T follicular helper cell (primary cell): ENCODE results near the gene CRISPLD2.
"Not testable (repeated sequence)": the region's sequence is repeated elsewhere in the genome, so short reads cannot be mapped to it uniquely, and the experiment has no call there.

Source experiments
- DNase-seq: peaks from one replicate; pipeline ENCODE4 v3.0.0-alpha.2; 2020; ENCODE audit warnings: low read depth

The CRISPLD2 gene

DNA sequence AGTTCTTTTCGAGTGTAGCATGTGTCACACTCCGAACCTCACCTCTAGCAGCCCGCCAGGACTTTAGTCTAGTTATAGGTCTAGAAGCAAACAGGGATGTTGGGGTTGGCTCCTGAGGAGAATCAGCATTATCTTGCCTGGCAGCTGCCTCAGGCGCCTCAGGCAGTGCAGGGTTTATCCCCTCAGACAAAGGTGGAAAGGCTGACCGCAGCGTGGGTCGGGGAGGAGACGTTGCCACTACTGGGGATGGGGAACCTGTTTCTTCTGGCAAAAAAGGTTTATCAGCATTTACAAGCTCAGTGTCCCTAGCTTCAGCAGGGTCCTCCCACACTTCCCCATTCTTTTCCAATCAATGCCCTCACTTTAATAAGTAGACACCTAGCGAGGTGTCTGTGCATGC is 40.6 kb downstream of the CRISPLD2 start:
- no peak for DNase-seq

DNA sequence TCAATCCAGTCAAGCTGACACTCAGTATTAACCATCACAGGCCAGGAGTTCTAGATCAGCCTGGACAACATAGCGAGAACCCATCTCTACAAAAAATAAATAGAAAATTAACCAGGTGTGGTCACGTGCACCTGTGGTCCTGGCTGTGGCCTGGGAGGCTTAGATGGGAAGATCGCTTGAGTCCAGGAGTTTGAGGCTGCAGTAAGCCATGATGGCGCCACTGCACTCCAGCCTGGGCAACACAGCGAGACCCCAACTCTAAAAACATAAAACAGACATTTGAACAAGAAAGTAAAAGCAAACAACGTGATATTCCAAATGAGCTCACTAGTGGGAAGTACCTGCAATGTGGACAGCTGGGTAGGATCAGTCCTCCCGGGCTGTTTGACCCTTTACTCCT is 41.9 kb downstream of the CRISPLD2 start:
- DNase-seq: no peak

DNA sequence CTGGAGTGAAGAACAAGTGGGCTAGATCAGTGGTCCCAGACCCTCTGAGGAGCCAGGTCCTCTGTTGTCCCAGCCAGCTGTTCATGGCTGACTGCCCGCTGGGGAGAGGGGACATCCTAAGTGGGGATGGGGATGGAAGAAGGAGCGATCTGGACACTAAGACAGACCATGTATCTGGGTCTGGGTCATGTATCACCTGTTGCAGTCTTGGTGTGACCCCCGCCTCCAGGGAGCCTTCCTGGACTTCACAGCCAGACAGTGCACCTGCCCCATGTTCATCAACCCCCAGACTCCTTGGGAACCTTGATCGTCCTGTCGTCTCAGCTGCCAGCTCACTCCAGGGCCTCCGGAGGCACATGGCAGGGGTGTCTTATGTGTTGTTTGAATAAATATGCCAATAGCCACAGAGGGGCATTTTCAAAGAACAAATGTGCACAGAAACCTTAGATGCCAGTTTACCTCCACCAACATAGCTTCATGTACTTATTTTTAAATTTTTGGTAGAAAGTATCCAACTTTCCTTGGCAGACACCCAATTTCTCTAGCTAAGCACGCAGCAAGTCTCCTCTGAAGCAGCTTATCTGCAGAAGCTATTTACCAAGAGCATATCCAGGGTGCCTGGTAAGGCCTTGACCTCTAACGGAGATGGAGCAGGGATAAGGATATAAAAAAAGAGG is 43.2 kb downstream of the CRISPLD2 start:
- DNase-seq: no peak

DNA sequence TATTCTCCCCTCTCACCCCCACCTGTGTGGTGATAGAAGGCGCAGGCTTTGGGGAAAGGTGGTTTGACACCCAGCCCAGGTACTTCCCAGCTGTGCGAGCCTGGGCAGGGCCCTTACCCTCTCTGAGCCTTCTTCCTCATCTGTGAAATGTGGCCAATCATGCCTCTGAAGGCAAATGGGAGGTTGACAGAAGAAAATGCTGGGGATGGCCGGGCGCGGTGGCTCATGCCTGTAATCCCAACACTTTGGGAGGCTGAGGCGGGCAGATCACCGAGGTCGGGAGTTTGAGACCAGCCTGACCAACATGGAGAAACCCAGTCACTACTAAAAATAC is 43.7 kb downstream of the CRISPLD2 start:
- no peak for DNase-seq

DNA sequence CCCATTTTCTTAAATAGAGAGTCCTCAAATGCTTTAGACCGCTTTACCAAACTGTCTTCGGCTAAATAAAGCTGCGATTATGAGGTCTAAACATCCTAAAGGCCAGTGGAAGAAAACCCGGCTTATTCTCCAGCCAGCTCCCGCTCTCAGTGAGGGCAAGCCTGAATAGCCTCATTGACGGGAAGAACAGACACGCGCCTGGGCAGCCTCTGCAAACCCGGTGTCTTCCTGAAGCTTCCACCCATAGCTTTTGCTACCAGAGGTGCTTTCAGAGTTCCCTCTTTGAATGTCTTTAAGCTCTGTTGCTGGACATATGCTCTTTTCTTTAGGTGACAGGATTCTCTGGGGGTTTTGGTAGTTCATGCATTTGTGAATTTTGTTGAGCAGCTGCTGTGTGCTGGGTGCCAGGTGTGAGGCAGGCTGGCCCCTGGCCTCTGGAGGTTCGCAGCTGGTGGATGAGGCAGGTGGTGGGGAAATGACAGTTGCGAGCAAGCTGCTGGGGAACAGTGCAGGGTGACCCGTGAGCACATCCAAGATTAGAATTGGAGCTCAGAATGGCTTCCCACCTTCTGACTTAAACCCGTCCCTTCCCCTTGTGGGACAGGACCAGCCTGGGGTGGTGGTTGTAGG is 44.7 kb downstream of the CRISPLD2 start:
- DNase-seq: no peak

DNA sequence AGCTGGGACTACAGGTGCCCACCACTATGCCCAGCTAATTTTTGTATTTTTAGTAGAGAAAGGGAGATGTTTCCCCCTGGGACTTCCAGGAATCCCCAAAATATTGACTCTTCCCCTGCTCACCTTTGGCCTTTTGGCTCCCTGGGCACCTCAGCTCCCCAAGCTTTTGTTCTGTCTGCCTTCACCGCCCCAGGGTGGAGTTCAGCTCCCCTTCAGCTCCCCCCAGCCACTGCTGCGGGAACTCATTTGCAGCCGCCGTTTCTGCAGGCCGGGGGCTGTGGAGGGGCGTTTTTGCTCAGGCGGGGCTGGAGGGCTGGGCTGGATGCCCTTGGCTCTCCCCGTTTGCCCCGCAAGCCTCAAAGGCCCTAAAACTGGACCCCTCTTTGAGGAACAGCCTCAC is 47.9 kb downstream of the CRISPLD2 start:
- no peak for DNase-seq

DNA sequence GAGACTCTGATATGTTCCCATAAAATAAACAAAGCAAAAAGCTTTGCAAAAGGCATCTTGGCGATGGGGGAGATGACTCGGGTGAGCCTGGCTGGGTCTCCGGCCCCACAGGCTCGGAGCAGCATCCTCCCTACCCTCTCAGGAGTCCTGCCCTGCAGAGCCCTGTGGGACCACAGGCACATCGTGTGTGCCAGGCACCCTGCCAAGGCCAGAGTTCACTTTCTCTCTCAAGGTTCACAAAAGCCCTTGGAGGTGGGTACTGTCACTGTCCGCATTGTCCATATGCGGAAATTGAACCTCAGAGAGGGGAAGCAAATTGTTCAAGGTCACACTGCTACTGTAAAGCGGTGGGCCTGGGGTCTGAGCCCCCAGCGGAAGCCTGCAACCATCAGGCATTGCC is 48.5 kb downstream of the CRISPLD2 start:
- no peak for DNase-seq

DNA sequence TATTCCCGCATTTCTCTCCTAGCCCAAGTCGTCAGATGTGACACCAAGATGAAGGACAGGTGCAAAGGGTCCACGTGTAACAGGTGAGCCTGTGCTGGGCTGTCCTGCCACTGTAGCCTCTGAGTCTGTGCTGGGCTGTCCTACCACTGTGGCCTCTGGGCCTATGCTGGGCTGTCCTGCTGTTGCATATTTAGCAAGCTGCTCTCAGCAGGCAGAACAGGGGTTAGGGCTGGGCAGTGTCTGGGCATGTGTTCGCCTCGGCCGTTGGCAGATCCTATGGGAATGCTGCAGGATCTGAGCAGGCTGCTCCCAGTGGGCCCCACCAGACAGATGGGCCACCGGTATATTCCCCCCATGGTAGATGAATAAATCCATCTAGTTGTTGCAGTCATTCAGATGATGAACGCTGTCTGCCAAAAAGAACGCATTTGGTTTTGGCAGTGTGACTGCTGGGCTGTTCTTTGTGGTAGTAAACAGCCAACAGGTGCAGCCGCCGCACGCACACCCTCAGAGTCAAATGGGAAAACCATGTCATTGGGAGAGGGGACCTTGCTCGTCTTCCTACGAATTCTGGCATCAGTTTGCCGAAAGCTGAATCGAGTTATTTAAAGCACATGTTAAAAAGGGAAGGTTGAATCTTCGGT is 49.2 kb downstream of the CRISPLD2 start:
- DNase-seq: no peak

DNA sequence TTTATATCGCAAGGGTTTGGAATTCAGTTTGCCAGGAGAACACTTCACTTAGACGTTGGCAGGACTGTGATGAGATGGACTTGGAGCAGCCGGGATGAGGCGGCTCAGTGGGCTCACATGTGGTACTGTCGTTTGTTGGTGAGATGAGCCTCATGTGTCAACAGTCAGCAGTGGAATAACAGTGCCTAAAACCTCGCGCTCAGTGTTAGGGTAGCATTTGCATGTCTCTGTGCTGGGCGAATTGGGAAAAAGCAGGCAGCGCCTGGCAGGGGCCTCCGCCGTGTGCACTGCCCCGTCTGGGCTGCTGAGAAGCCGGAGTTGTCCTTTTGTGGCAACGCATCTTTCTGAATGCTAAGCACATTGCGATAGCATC is 49.7 kb downstream of the CRISPLD2 start:
- no peak for DNase-seq

DNA sequence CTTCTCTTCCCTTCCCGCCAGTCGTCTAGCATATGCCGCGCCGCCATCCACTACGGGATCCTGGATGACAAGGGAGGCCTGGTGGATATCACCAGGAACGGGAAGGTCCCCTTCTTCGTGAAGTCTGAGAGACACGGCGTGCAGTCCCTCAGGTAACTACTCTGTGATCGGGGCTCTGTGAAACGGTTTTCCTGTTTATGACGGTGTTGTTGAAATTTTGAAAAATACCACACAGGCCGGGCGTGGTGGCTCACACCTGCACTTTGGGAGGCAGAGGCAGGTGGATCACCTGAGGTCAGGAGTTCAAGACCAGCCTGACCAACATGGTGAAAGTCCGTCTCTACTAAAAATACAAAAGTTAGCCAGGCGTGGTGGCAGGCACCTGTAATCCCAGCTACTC is 53.2 kb downstream of the CRISPLD2 start:
- DNase-seq: not testable (repeated sequence)

DNA sequence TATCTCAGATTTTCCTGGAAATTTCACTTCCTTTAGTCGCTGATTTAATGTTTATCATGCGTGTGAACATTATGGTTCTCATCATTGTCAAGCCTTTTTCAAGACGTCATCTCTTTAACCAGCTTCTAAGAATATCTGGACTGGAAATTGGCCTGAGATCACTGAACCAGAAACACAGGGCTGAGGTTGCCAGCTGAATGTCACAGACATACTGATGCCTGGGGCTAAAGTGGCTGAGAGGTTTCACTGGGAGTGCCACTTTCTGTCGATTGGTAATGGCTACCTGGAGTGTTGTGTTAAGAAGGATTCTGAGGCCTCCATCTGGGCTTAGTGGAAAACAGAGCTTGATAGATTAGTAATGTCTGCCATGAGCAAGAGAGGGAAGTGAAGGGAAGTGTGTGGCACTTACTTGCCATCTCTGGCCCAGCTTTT is 54.2 kb downstream of the CRISPLD2 start:
- no peak for DNase-seq

DNA sequence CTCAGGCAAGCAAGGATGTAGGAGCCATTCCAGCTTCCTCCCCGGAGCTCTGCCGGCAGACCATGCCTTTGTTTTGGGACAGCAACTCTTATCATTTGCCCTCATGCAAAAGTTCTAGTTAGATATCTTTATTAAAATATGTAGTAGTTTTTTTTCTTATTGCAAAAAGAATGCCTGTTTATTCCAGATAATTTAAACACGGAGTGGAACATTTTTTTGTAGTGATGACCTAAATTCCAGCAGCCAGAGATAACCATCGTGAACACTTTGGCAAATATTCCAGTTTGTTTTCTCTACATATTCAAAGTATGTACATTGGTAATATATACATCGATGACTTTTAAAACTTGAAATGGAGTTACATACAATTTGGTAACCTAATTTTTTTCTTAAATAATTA is 54.8 kb downstream of the CRISPLD2 start:
- DNase-seq: no peak

DNA sequence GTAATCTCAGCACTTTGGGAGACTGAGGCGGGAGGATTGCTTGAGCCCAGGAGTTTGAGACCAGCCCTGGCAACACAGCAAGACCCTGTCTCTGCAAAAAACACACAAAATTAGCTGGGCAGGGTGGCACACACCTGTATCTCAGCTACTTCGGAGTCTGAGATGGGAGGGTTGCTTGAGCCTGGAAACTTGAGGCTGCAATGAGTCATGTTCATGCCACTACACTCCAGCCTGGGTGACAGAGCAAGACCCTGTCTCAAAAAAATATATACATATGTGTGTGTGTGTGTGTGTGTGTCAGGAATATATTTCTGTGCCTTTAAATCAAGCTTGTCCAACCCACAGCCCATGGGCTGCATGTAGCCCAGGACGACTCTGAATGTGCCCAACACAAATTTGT is 55.2 kb downstream of the CRISPLD2 start:
- DNase-seq: no peak

DNA sequence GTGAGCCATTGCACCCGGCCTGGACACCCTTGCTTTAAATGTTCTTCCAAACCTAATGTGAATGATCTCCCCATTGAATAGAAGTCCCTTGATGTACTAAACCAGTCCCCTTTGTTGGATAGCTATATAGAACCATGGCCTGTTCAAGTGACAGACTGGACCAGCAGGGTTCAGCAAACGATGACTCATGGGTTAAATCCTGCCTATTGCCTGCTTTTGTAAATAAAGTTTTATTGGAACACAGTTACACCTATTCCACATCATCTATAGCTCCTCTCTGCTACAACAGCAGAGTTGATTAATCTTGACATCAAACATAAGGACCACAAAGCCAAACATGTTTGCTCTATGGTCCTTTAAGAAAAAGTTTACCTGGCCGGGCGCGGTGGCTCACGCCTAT is 56.1 kb downstream of the CRISPLD2 start:
- DNase-seq: no peak

DNA sequence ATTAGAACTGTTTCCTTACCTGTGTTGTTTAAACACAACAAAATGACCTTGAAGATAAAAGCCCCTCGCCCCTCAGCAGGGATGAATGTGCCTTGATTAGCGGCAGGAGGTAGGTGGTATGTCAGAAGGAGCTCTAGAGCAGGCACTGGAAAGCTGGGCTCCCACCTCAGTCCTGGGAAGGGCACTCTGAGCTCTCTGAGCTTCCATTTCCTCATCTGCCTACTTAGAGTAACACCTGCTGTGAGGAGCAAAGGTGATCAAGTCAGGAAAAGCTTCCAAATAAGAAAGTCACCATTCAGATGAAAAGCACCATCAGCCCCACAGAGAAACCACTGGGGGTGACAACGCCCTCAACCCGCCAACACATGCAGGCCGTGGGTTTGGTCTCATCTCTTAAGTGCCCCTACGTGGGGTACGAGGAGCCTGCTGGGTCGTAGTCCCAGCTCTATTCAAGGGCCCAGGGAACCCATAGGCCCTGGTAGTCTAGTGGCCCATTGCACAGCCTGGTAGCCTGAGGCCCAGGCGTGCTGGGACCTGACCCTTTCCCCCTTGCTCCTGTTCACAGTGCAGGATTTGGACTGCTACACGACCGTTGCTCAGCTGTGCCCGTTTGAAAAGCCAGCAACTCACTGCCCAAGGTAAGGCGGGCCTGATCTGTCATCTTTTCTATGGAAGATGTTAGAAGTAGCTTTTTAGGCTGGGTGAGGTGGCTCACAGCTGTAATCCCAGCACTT is 57.3 kb downstream of the CRISPLD2 start:
- no peak for DNase-seq

DNA sequence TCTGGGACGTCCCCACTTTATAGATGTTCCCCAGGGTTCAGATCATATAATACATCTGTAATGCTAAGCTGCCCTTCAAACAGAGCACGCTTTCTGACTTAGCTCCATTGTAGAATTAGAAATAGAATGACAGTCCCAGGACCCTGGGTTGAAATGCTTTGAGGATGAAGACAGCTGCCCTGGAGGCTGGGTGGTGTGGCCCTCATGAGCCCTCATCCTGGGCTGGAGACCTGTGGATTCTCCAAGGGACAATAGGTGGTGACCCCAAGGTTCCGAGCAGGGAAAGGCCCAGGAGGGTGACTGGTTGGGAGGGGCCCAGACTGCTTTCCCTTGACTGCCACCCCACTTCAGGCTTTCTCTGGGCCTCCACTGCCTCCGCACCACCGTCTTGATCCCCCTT is 59.0 kb downstream of the CRISPLD2 start:
- DNase-seq: no peak

DNA sequence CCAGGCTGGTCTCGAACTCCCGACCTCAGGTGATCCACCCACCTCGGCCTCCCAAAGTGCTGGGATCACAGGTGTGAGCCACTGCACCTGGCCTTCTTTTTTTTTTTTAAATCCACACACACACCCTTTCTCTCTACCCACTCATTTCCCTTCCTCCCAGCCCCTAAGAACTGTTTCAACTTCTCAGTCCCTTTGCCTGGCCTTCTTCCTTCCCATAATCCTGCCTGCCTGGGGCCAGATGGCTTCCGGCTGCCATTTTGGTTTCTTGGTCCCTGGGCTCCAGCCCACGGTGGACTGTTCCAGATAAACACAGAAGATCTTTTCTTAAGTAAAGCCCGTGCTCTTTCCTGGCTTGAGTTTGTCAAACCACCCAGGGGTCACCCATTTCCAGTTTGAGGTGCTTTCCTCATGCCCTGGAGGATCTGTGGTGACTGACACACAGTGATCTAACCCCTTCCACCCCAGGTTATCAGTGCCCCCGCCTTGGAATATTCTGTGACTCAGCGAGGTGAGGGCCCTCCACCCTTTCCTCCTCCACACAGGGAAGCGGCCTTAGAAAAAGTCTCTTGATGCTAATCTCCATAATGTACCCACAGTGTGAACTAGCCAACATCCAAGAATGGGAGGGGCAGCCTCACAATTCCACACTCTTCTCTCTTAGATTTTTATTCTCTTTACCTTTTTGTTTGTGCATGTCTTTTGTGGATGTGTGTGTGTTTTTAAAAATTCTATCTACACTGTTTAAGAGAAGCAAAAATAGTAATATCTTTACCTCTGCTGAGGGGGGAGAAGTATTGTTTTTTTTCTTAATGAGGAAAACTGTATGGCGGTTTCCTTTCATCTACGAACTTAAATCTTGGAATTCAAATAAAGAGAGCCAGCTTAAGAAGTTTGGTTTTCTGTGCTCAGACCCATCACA is 60.0 kb downstream of the CRISPLD2 start:
- DNase-seq: no peak

DNA sequence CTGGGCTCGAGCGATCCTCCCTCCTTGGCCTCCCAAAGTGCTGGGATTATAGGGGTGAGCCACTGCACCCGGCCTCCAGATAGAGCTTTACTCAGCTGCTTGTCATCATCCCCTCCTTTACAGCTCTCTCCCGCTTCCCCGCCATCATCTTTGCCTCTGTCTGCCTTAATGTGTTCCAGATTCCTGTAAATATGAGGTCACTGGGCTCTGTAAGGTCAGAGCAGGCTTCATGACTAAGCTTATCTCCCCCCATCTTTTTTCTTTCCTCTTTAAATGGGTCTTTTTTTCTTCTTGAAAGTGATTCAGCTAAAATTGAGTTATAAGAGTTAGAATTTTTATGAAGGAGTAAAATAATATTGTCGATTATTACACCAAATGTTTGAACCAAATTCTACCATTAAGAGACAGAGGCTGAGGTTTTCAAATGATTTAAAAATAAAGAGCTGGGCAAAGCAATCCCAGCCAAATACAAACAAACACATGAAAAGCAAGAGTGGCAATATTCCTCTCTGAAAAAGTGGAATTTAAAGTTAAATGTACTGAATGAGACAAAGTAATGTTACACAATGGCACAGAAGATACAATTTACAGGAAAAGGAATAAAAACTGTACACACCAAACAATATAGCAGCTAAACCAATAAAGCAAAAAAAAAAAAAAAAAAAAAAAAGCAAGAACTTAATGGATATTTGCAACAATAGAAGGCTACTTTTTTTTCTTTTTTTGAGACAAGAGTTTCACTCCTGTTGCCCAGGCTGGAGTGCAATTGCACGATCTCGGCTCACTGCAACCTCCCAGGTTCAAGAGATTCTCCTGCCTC is 62.1 kb downstream of the CRISPLD2 start:
- no peak for DNase-seq

DNA sequence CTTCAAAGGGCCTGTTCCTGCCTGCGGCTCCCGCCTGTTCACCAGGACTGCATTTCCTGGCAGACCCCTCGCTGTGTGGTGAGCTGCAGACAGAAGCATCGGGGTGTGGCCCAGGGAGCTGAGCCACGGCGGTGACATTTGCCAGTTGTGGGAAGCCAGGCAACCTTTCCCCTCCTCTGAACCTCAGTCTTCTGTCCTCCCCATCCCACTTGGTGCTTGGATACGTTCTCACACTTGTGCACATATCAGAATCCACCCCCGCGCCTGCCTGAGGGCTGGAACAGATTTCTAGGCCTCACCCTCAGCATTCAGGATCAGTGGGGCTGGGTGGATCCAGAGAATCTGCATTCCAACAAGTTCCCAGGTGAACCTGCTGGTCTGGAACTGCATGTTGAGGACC is 63.5 kb downstream of the CRISPLD2 start:
- no peak for DNase-seq

DNA sequence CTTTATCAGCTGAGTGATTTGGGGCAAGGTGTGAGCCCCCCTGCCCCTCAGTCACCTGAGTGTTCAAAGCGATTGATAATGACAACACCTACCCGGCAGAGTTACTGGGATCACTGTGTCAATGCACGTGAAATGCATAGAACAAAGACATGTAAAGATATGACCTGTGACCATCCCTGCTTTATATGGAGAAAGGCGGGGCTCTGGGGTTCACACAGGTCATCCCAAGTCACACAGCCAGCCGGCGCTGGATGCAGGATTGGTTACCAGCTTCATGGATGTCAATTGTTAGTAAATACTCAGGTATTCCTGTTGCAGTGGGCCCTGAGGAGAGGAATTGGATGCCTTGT is 64.4 kb downstream of the CRISPLD2 start:
- DNase-seq: no peak
